GM21786 (cell line): ENCODE results near the gene HAPLN1.

ENCODE experiments used
- ATAC-seq: cut with Tn5 transposase; IDR thresholded peaks from one replicate; pipeline ENCODE4 v1.9.1; 2021; ENCODE audit not compliant: unreplicated experiment

HAPLN1 gene

DNA sequence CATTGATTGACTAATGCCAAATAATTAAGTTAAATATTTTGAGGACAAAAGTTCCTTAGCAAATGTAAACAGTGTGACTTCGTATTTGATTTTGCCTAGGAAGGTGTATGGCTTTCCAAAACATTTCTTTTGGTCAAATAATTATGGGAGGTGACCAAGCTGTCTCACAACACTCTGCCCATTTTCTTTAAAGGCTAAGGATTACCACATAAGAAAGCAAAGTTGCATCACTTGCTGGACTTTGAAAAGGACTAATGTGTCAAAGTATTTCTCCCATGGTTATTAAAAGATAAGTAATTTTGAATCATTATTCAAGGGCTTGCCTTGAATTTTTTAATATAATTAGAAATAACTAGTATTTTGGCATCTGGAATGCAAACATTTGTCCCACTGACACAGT, 74.7 kb downstream of the HAPLN1 start:
- ATAC-seq = no peak

- no peak for ATAC-seq
Measured at GRCh38 chr5:83644301-83644700, 76.4 kb downstream of the HAPLN1 start.

DNA sequence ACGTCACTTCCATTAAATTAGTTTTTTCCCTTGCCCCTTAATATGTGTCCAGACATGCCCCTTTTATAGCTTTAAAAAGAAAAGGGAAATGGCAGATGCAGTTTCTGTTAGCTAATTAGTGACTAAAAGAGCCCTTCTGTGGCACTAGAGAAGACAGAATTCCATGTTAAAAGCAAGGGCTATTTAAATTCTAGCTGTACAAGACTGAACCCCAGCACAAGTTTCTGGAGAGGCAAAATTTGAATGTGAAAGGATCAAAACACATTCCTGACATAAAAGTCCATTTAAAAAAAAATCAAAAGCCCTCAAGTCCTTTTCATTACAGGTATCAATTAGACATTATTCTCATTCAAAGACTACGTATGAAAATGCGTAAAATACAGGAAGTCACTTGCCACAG, 78.7 kb downstream of the HAPLN1 start:
- no peak for ATAC-seq

GRCh38 chr5:83639911-83640310, 80.7 kb downstream of the HAPLN1 start:
- no peak for ATAC-seq

DNA sequence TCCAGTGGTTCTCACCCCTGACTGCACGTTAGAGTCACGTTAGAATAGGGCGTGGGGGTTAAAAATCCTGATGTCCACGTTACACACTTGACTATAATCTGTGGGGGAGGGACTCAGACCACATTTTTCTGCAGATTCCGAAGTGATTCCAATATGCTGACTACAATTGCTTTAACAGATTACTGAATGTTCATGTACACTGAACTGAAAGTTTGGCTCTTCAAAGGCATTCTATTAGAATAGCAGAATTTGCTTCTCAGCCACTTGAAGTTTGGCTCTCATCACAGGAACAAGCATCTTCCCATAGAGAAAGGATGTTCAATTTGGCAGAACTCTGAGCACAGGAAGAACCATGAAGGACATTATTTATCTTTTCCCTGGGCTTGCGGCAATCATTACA, 84.5 kb downstream of the HAPLN1 start:
- no peak for ATAC-seq

DNA sequence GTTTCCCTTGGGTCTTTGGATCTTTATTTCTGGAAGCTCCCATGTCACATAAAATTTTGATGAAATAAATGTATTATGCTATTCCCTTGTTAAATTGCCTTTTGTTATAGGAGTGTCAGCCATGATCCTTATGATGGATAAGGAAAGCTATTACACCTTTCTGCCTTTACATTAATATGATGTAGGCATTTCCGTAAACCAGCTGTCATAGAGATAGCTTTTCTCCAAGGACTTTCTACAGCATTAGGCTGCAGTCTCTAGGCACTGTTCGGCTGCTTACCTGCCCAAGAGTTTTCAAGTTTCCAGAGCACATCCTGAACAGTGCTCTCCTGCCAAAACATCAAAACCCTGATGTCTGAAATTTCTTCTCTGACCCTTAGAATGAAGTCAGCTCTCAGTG, 87.4 kb downstream of the HAPLN1 start:
- no peak for ATAC-seq

DNA sequence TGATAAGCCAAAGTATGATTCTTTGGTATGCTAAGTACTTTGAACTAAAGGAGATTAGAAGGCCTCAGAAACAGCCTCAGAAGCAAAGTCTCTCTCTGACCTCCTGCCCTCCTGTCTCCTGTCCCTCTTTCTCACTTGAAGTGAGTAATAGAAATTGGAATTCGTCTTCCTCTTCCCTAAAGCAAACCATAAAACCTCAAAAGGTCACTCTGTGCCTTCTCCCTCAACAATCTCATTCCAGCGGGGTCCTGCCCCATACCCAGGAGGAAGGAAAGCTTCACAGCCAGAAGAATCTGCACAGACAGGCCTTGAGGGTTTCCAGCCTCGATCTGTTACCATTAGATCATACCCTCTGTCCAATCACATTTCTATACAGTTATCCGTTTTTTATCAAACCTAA, 87.8 kb downstream of the HAPLN1 start:
- ATAC-seq = no peak

- no peak for ATAC-seq
Measured at GRCh38 chr5:83628360-83628759, 92.3 kb downstream of the HAPLN1 start.

- ATAC-seq = no peak
Measured at GRCh38 chr5:83614841-83615240, 105.8 kb downstream of the HAPLN1 start.

- no peak for ATAC-seq
Measured at GRCh38 chr5:83608122-83608521, 112.5 kb downstream of the HAPLN1 start.

DNA sequence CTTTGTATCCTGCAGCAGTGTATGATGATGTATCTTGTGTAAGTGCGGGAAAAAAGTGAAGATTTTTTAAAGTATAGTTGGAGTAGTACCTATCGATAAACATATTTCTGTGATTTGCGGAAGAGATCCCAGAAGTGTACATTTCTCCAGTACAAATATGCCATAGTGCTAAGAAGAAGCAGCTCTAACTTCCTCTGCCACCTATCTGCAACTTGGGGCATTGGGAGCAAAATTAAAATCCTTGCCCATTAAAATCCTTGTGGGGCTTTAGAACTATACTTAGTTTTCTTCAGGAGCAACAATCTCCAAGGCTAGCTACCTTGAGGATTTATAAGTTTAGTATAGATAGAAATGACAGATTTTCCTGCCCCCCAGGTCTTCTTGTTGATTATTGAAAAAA, 125.4 kb downstream of the HAPLN1 start:
- no peak for ATAC-seq

DNA sequence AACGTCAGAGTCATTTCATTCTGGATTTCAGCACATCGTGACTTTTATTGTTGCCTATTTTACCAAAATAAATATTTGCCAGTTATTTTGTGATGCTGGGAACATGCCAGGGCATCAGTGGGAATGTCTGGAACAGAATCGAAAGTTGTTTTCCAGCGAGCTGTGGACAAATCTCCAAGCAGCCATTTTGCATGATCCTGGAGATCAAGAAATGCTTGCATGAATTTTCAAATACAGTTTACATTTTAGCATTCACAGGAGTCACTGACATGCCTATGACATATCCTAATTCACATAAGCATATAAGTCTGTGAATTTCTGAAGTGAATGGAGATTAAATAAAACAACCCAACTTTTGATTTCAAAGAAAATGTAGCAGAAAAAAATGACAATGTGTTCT, 129.7 kb downstream of the HAPLN1 start:
- ATAC-seq = no peak

GRCh38 chr5:83589786-83590185, 130.9 kb downstream of the HAPLN1 start:
- no peak for ATAC-seq
